IPS-NIHi7 (cell line): ENCODE measurements around the gene BNC2.
"Not testable (repeated sequence)": the region's sequence is repeated elsewhere in the genome, so short reads cannot be mapped to it uniquely, and the experiment has no call there.

Experiments used
- DNase-seq: peaks from one replicate; pipeline ENCODE4 v3.0.0; 2012; ENCODE audit warnings: mixed read lengths; ENCODE audit errors: extremely low spot score

BNC2 gene

GRCh38 chr9:16505199-16505598, 365.3 kb downstream of the BNC2 start:
- no peak for DNase-seq

- no peak for DNase-seq
Measured at GRCh38 chr9:16501726-16502125, 368.7 kb downstream of the BNC2 start.

DNA sequence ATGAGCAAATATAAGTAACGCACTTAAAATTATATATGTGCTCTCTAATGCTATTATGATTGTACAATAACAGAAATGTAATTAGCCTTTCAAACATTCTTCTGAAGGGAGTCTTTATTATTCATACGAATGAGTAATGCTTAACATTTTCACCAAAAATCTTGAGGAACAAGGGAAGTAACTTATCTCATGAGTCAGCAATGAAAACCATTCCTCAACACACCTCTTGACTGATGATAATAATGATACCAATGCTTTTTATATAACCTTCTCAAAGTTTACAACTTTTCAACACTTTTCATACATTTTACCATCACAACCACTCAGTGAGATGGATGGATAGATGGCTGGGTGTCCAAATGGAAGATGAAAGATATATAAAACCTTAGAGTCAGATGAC, 369.3 kb downstream of the BNC2 start:
- no peak for DNase-seq

DNA sequence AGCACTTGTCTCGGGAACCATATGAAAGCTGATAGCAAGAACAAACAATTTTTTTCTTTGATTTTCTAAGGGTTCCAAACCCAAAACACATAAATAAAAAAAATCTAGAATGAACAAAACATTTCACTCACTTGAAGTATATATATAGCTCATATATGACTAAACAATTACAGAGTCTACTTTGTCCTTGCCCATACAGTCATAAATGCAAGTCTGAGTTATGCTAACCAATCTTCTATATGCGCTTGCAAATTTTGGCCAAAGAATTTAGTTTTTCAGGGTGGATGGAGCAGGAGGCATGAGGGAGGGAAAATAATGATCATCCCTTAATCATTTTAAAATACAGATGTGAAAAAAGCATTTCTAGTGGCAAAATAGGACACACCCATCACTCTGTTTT, 370.1 kb downstream of the BNC2 start:
- no peak for DNase-seq

DNA sequence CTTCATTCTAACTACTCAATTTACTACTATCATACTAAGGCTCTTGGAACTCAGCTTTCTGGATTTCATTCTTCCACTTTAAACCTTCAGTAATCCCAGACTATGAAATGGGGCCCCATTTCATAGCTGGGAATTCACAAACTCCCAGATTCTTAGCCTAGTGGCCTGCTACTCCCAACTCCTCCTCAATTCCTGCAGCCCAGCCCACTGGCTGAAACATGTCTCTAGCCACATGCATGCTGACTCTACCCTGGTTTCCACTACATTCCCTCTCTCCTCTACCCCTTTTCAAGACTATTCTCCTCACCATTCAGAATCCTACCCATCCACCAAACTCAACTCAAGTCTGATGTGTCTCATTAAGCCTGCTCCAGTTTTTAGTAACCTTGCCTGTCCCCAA, 370.6 kb downstream of the BNC2 start:
- no peak for DNase-seq

- DNase-seq, result no peak
Measured at GRCh38 chr9:16496908-16497307, 373.6 kb downstream of the BNC2 start.

GRCh38 chr9:16487915-16488314, 382.6 kb downstream of the BNC2 start:
- no peak for DNase-seq

DNA sequence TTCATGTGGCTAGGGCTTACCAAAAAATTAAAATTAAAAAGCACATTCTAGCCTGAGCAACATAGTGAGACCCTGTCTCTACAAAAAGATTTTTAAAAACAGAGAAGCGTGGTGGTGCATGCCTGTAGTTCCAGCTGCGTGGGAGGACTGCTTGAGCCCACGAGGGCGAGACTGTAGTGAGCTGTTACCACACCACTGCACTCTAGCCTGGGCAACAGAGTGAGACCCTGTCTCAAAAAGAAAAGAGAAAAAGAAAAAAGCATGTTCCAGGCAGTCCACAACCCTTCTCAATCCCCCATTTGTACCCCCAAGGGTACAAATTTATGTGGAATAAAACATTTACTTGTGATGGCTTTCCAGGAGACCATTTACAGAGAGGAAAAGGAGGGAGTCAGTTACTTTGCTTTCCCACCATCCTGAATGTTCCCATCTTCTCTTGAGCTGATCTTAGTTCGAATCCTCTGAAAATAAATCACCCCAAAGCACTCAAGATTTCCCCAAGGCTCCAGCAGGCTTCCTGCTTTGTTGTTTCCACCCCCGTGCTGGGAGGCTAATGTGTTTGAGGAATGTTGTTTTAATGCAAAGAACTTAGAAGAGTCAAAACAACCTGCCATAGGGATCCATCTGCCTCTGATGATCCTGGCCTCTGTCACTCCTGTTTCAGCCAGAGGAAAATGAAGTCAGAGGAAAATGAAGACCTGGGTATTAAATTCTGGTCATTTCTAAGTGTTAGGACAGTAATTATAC, 384.7 kb downstream of the BNC2 start:
- peak; percentile 71 for DNase-seq

GRCh38 chr9:16485160-16485559, 385.3 kb downstream of the BNC2 start:
- no peak for DNase-seq

- DNase-seq, result no peak
Measured at GRCh38 chr9:16484744-16485143, 385.7 kb downstream of the BNC2 start.

DNA sequence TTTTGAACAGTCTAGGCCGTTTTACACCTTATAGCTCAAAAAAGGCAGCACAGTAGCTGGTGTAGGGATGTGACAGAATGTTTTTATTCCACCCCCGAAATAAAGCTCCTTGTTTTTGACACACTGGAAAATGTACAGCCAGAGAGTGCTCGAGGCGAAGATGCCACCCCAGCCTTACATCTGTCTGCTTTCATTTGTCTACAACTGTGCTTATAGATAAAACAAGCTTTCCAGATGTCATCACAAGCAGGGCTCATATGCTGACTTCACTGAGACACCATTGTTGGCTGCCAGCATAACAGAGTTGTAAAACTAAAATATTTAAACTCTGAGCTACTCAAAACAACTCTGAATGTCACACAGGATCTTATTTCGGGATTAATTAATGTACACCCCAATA, 386.3 kb downstream of the BNC2 start:
- no peak for DNase-seq

DNA sequence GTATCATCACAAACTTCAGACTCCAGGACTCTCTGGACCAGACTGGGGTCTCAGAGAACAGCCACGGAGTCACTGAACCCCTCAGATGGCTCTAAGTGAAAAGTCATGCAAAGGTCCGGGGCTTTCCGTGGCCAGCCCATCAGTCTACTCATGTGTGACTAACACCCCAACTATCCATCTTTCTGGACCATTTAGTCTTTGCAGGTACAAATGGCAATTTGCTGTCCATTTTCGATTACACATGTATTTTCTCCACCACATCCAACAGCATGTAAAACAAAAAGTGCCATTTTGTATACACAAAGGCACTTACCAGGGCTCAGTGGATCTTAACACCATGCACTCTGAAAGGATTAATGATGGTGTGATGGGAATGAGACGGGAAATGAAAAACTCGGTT, 387.7 kb downstream of the BNC2 start:
- DNase-seq, result no peak

- not testable (repeated sequence) for DNase-seq
Measured at GRCh38 chr9:16480584-16480983, 389.9 kb downstream of the BNC2 start.

DNA sequence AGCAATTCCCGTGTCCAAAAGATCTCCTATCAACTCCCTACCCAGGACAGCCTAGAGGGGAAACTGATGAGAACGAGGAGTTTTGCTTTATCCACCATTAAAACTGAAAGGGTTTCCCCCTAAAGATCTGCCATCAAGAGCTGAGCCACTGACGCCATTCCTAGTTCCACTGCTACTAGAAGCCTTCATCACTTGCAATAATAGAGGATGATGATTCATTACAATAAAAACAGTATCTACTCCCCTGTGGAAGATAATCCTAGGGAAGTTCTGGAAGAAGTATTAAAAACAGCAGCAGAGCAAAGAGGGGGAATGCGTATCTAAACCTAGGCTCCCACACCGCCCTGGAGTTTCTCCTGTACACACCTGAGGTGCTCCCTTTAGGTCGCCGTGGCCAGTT, 394.5 kb downstream of the BNC2 start:
- DNase-seq, result no peak

DNA sequence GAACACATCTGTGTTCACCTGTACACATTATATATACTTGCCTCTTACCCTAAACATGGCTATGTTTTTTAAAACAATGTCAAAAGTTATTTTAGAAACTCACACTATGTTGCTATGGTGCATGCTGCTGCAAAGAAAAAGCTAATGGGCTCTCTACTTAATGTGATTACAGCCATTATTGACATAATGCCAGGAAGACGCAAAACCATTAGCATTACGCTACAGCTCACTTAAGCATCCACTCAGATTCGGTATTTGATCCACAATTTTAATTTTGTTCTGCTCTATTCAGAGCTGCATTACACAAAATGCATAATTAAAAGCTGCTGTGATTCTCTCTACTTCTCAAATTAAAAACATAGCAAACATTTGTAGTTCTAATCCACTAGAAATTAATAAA, 395.2 kb downstream of the BNC2 start:
- DNase-seq, result no peak

DNA sequence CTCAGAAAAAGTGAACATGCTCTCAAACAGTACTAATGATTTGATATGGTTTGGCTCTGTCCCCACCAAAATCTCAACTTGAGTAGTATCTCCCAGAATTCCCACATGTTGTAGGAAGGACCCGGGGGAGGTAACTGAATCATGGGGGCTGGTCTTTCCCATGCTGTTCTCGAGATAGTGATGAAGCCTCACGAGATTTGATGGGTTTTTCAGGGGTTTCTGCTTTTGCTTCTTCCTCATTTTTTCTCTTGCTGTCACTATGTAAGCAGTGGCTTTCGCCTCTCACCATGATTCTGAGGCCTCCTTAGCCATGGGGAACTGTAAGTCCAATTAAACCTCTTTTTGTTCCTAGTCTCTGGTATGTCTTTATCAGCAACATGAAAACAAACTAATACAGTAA, 401.3 kb downstream of the BNC2 start:
- DNase-seq, result no peak

- DNase-seq, result no peak
Measured at GRCh38 chr9:16461851-16462250, 408.6 kb downstream of the BNC2 start.

- DNase-seq, result peak; percentile 54
Measured at GRCh38 chr9:16461137-16461840, 409.2 kb downstream of the BNC2 start.

DNA sequence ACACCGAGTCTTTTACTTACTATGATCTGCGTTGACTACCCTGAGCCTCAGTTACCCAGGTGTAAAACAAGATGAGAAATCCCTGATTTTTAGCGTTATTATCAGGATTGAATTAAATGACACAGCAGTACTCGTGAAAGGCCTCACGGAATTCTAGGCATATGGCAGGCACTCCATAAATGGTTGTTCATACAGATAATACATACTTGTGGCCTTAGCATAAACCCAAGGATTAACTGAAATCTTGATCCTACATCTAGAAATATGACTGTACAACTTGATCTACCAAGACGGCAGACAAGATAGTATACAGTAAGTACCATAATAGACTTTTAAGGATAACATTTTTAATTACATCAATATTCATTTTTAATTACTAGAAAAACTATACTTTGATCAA, 409.8 kb downstream of the BNC2 start:
- no peak for DNase-seq

GRCh38 chr9:16459421-16460148, 410.9 kb downstream of the BNC2 start:
- DNase-seq, result no peak

DNA sequence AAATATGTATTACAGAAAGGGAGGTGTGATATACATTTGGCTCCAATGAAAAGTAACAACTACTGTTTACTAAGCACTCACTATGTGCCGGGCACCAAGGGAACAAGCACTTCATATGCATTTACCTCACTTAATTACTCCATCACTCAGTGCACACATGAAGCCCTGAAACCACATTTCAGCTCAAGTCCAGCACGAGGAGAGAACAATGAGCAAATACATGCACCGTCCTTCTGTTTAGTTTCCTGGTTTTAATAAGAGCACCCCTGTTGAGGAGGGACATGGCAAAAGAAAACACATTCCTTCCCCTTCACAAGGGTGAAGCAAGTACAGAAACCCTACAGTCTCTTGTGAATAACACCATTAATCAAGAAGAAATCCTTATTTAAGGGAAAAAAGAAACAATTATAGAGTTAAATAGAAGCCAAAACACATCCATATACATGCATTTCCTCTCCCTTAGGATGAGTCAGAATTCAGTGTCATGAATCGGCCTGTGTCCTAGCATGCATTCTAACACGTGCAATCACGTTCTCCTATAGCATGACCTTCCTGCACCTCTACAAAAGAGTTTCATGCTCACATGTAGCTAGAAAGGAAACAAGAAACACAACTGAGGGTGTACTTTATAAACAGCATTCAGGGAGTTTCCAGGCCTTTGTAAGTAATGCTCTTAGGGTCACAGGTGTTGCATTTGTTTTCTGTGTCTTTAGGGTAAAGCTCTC, 411.6 kb downstream of the BNC2 start:
- no peak for DNase-seq

GRCh38 chr9:16455842-16456241, 414.6 kb downstream of the BNC2 start:
- DNase-seq, result no peak
